ENCODE data around the gene SCGB1D4. TPM values are rescaled to one million over a fixed set of nuclear protein-coding genes. Genes with fewer than 3 reads are reported as not detected.

SCGB1D4 gene
- total RNA-seq, 4 donors from 2014 or later, result not detected

- H3K4me3 ChIP-seq (ENCODE audit: low read depth, poor library complexity, severe bottlenecking), result no peak overlapping the region
- no peak for TF ChIP-seq POLR2A (IDR thresholded peaks at IDR 0.05)
- TF ChIP-seq, protein P1, sequence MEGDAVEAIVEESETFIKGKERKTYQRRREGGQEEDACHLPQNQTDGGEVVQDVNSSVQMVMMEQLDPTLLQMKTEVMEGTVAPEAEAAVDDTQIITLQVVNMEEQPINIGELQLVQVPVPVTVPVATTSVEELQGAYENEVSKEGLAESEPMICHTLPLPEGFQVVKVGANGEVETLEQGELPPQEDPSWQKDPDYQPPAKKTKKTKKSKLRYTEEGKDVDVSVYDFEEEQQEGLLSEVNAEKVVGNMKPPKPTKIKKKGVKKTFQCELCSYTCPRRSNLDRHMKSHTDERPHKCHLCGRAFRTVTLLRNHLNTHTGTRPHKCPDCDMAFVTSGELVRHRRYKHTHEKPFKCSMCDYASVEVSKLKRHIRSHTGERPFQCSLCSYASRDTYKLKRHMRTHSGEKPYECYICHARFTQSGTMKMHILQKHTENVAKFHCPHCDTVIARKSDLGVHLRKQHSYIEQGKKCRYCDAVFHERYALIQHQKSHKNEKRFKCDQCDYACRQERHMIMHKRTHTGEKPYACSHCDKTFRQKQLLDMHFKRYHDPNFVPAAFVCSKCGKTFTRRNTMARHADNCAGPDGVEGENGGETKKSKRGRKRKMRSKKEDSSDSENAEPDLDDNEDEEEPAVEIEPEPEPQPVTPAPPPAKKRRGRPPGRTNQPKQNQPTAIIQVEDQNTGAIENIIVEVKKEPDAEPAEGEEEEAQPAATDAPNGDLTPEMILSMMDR (IDR thresholded peaks at IDR 0.05), result no peak
- intact Hi-C loops (cut with DNase I; ENCODE audit: low total_unique reads), result no loop called here
- no peak for DNase-seq (ENCODE audit: low spot score in 2 of 2)
- 79 to 82% methylated on average over 3 of the region's 3 CpGs for WGBS, 2 donors
Observed at GRCh38 chr11:62253999-62254542, 44.8 kb downstream of the SCGB1D4 start.

DNA sequence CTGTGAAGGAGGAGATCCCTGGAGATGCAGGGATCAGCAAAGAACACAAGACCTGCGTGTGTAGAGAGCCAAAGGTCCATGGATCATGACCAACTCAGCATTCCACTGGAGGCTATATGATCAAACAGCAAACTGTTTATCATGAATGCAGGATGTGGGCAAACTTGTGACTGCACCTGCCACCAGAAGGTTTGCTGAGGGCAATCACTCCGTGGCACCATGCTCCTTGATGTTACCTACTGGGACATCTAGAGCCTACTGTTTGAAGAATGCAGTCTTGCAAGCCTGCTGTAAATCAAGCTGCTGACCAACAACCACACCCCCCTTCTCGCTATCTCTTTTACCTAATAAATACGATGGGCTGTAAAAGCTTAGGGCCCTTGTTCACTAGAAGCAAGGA is 47.2 kb downstream of the SCGB1D4 start:
- TF ChIP-seq POLR2A (IDR thresholded peaks at IDR 0.05), result no peak
- TF ChIP-seq, protein P1 (IDR thresholded peaks at IDR 0.05), result no peak
- no peak for DNase-seq (ENCODE audit: low spot score in 2 of 2)
- H3K4me3 ChIP-seq (ENCODE audit: low read depth, poor library complexity, severe bottlenecking), result no peak overlapping the region
- intact Hi-C loops (cut with DNase I; ENCODE audit: low total_unique reads), result no loop called here
- 51 to 64% methylated on average over 4 of the region's 4 CpGs for WGBS, 2 donors

Other genes with a start within 250 kb of the SCGB1D4 start
- 10 to 100 TPM; 17.5 to 30.7 (median 26.4) TPM for gene INCENP, start 175.1 kb downstream of the SCGB1D4 start, total RNA-seq
- not detected for gene SCGB1D1, start 108.9 kb downstream of the SCGB1D4 start, total RNA-seq
- 10 to 100 TPM in 1 of 4 donors, 1 to 10 TPM in 3; 4.6 to 14.4 (median 5.7) TPM for gene SCGB2A1, start 90.4 kb downstream of the SCGB1D4 start, total RNA-seq
- gene SCGB1D2, start 56.8 kb downstream of the SCGB1D4 start, total RNA-seq, result 1,000 to 10,000 TPM in 1 of 4 donors, 100 to 1,000 TPM in 3; 100 to 1,012 (median 470) TPM
- 1,000 to 10,000 TPM in 2 of 4 donors, 100 to 1,000 TPM in 2; 410 to 1,440 (median 953) TPM for gene SCGB2A2, start 28.9 kb downstream of the SCGB1D4 start, total RNA-seq
- 10 to 100 TPM in 1 of 4 donors, 1 to 10 TPM in 2, under 1 TPM in 1; 0.38 to 12.6 (median 2.8) TPM for gene ASRGL1, start 38.4 kb upstream of the SCGB1D4 start, total RNA-seq
- gene SCGB1A1, start 120.0 kb upstream of the SCGB1D4 start, total RNA-seq, result not detected
- gene AHNAK, start 247.7 kb upstream of the SCGB1D4 start, total RNA-seq, result 1,000 to 10,000 TPM; 1,345 to 1,611 (median 1,532) TPM